GM21360 (cell line): Measurements from ENCODE around the gene LYSMD1.
A peak's percentile ranks its signal among the peaks of the same experiment; 100 is the strongest.

ENCODE experiments used
- ATAC-seq: cut with Tn5 transposase; IDR thresholded peaks from one replicate; pipeline ENCODE4 v1.9.1; 2021; ENCODE audit warnings: mild to moderate bottlenecking, moderate library complexity; ENCODE audit not compliant: unreplicated experiment

The LYSMD1 gene

DNA sequence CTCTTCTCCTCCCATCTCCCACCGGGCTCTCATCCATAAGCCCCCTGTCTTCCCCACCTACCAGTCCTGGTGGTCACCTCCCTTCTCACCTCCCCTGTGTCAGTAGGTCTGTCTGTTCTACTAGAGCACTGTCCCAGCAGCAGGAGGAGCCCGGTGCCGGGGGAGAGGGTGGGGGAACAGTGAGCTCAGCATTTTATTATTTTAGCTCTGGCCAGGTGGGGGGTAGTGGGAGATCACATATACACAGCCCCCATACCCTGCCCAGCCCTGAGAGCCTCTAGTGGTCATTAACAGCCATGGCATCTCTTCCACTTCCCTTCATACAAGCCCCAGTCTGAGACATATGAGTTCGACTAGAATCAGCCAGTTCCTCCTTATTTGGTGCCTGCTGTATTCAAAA lies 10.2 kb upstream of the LYSMD1 start, which contains the start of gene TMOD4:
TMOD4 (minus strand) TSS at position 119 of the 400 bp plus-strand sequence. CDS start 1,106 bp downstream, outside the sequence.
- no peak for ATAC-seq

DNA sequence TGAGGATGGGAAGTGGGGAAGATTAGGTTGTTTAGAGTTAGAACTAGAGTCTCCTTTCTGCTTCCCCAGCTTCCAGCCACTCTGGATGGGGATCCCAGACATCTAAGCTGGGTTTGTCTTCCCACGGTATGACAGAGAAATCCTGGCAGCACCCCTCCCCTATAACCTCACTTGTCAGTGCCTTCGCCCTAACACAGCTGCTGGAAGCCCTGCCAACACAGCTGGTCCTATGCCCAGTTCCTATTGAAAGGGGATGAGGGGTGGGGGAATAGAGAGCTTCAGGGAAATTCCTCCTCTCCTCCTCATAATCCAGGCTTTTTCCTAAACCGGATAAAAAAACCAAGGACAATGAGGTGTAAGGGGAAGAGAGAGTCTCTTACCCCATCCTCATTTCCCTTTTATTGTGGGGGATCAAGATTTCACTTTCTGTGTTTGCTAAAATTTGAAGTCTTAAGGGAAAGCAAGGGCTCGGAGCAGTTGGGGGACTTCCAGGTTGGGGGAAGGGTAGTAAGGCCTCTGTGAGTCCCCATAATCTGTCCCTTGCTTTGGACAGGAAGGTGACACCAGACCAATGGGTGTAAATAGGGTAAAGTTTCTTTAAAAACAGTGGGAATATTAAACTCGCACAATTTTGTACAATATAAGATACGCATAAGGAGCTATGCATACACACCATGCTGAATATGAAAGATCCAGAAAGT lies 9.5 kb upstream of the LYSMD1 start:
- no peak for ATAC-seq

DNA sequence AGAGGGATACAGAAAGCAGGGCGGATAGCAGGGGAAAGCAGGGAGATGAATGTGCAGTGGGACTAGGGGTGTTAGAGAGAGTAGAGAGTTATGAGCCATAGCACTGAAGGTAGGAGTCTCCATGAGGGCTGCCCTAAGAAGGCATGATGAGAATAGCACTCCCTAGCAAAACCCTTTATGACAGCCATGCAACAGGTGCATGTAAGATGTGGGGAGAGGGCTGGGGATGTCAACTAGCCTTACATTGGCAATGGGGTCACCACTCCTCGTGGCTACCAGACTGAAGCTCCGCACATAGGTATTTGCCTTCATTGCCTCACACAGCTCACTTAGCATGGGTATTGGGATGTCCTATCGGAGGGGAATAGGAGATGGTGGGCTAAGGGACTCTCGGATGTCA lies 5.5 kb upstream of the LYSMD1 start:
- ATAC-seq, result no peak

DNA sequence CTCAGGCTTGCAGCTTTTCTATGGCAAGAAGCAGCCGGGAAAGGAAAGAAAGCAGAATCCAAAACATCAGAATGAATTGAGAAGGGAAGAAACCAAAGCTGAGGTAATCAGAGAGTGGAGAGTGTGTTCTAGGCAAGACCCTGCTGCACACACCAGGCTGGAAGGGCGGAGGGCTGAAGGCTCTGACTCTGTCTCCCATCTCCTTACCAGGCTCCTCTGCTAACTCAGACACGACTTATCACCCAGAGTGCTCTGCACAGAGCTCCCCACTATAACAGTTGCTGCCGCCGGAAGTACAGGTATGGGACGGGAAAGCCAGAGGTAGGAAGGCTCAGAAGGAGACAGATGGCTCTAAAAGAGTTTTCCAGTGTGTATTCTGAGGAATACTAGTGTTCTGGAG lies 1.4 kb upstream of the LYSMD1 start:
- ATAC-seq, result no peak

DNA sequence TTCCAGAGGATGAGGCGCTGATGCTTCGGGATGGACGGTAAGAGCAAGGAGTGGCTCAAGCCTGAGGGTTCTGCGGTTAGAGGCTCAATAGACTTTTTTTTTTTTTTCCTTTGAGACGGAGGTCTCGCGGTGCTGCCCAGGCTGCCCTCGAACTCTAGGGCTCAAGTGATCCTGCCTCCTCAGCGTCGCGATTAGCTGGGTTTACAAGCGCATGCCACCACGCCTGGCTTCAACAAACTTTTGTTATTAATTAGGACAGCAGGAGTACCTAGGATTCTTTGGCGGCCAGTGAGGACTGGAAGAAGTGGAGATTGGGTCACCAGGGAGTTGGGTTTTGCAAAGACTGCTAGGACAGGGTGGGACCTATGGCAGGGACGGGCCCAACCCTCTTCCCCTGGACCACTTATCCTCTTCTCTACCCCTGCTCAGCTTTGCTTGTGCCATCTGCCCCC lies 829 bp upstream of the LYSMD1 start:
- ATAC-seq, result no peak

DNA sequence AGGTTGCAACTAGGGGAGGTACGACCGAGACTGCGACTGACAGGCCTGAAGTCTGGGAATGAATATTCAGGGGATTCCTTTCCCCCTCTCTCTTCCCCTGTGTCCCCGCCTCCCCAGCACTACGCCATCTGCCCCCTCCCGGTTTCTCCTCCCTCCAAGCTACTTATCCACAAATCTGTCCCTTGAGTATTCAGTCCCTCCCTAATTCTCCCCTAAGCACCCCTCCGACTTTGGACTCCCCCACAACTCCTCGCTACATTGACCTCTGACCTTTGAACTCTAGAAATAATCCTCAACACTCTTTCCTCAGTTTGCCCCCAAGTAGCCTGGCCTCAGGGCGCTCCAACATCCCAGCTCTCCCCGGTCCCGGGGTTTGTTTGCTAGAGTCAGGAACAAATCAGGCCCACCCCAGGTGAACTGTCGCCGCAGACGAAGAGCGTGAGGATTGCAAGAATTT lies 393 bp downstream of the LYSMD1 start:
- ATAC-seq, result no peak

DNA sequence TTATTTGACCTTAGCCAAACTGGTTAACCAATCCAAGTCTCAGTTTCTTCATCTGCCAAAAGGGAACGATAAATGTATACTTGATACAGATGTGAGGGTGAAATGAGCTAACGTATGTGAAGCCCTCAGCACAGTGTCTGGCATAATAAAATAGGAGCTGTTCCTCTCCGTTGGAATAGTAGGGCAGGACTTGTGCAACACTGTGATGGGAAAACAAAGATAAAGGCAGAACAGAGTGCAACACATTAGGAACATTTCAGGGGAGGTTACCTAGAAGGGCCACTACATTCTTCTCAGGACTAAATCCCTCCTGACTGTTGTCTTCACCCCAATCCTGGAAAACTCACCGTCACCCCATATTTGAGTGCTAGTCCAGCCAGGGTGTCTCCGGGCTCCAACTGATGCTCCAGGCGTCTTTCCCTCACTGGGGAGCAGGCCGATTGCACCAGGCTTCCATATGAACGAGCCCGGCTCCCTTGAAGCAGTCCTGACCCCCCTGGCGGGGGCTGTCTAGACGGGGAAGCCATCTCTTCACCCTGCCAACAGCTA lies 896 bp downstream of the LYSMD1 start:
- ATAC-seq, result no peak

DNA sequence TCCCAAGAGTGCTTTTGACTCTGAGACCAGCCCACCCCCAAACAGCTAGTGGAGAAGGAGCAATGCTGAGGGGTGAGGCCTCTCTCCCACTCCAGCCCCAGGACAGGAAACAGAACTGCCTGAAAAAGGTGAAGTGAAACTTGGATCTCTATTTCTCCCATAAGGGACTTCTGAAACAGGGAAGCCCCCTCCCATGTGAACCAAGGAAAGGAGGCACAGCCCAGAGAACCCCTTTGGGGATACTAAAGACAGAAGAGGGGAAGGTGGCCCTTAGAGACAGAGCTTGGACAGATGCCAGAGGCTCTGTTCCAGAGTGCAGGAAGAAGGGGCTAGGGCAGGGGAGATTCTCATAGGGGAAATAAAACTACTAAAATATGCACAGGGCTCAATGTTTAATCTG lies 6.3 kb downstream of the LYSMD1 start:
- no peak for ATAC-seq

DNA sequence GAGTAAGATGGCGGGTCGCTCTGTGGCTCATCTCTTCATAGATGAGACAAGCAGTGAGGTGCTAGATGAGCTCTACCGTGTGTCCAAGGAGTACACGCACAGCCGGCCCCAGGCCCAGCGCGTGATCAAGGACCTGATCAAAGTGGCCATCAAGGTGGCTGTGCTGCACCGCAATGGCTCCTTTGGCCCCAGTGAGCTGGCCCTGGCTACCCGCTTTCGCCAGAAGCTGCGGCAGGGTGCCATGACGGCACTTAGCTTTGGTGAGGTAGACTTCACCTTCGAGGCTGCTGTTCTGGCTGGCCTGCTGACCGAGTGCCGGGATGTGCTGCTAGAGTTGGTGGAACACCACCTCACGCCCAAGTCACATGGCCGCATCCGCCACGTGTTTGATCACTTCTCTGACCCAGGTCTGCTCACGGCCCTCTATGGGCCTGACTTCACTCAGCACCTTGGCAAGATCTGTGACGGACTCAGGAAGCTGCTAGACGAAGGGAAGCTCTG lies 6.9 kb downstream of the LYSMD1 start:
- no peak for ATAC-seq

DNA sequence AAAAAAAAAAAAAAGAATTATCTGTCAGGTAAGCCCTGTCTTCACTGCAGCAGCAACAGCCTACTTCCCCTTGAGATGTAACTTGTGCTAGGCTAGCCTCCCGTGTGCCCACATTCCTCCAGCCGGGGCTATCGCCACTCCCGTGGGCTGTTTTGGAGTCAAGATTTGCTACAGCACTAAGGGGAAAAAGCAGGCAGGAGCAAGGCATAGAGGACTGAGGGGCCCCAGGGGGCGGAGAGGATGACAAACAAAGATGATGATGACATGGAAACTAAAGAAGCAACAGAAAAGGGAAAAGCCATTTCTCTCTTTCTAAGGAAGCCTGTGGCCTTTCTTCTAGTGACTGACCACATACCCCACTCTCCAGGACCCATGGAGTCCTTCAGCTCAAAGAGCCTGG lies 7.4 kb downstream of the LYSMD1 start:
- no peak for ATAC-seq

DNA sequence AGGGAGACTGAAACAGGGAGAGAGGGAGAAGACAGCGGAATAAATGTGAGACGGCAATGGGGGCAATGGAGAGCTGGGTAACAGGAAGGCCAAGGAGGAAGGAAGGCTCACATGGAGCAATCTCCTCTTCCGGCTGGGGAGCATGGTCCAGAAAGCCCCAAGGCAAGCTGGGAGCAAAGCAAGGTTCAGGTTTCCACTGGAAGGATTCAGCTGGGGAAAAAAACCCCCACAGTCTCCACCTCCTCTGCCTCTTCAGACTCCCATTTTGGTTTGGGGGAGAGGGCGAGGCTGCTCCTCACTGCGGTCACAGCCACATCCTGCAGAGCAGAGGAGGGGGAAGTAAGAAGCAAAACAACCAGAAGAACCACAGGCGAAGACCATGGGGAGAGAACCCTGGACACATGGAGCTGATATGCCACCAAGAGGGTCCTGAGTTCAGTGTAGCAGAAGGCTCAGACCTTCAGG lies 8.6 kb downstream of the LYSMD1 start:
- ATAC-seq, result peak; percentile 16

DNA sequence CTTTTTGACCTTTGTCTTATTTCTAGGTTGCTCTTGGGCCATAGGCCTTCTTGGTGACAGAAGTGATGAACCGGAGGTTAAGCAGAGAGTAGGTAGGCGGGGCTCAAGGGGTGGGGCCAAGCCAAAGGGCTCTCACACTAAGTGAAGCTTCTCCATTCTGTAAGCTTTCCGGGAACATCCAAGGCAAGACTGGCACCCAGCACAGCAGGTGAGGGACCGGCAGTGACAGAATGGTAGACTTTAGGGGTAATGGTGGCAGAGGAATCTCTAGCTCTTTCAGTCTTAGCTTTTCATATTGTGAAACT lies 9.2 kb downstream of the LYSMD1 start, which contains the start of gene TNFAIP8L2:
TNFAIP8L2 (plus strand) TSS at position 135 of the 305 bp plus-strand sequence. CDS start 2,049 bp downstream, outside the sequence.
- ATAC-seq, result peak; percentile 70

DNA sequence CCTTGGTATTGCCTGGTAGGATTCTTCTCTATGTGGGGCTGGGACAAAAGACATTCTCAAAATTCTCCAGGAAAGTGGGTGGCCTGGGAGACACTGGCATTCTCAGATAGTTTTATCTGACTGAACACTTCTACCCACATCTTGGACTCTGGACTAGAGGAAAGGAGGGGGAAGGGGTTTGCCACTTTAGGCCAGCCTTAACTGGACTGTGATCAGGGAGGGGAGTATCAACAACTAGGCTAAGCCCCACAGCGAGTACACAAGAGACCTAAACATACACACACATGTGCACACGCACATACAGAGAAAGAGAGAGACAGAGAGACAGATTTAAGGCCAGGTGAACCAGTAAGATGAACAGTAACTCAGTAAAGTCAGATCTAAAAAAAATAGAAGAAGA lies 18.0 kb downstream of the LYSMD1 start:
- no peak for ATAC-seq

DNA sequence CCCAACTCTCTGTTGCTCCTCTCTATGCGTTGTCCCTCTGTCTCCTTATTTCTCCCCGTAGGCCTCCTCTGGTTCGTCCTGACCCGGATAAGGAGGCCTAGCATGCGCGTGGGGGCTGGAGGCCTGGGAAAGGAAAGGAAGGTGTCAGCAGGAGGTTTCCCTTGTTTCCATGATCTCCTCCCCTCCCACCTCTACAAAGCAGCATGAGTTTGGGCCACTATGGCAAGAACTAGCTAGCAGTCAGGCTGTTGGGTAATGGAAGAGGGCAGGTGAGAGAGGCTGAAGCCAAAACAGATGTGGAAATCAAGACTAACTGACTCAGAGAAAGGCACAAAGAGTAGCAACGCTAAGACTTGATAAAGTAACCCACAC lies 18.6 kb downstream of the LYSMD1 start:
- ATAC-seq, result no peak

DNA sequence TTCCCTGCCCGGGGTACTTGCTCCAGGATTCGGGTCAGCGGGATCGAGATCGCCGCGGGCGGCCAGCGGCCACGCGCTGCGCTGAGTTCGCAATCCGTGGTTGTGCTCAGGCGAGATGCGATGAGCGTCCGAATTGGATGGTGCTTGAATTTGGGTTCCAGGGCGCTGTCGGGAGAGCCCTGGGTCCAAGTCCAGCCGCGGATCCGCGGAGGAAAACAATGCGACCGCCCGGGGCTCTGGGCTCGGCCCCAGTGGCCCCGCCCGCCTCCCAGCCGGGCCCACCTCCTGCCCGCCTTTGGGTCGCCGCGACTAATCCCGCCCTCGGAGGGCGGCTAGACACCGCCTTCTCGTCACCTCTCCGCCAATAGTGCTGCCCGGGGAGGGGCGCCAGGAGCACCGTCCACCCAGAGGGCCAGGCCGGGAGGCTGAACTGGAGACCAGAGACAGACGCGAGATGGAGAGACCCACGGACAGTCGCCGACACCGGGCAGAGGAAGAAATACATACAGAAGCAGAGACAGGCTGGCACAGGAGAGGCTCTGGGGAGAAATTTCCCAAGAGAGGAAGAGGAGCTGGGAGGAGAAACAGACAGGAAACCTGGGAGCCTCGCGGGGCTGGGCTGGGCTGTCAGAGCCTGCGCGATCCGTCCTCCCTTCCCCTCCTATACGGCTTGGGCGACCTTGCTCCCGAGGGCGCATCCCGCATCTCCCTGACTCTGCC lies 19.1 kb downstream of the LYSMD1 start, which contains the start of gene SEMA6C:
SEMA6C (minus strand) TSS at position 220 of the 720 bp plus-strand sequence. CDS start 4,010 bp downstream, outside the sequence.
- ATAC-seq, result peak; percentile 90

DNA sequence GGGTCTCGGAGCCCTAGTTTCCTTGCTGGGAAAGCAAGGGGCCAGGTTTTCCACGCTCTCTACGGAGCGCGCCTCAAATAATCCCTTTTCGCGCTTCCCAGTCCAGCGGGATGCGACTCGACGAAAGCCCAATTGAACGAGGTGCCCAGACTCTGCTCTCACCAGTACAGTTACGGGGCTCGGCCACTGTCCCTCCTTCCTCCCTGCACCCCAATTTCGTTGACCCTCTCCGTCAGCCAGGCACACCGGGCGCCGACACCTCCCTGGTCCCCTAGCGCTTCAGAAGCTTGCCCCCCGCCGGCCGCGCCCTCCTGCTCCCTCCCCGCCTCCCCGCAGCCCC lies 19.7 kb downstream of the LYSMD1 start:
- ATAC-seq, result no peak

DNA sequence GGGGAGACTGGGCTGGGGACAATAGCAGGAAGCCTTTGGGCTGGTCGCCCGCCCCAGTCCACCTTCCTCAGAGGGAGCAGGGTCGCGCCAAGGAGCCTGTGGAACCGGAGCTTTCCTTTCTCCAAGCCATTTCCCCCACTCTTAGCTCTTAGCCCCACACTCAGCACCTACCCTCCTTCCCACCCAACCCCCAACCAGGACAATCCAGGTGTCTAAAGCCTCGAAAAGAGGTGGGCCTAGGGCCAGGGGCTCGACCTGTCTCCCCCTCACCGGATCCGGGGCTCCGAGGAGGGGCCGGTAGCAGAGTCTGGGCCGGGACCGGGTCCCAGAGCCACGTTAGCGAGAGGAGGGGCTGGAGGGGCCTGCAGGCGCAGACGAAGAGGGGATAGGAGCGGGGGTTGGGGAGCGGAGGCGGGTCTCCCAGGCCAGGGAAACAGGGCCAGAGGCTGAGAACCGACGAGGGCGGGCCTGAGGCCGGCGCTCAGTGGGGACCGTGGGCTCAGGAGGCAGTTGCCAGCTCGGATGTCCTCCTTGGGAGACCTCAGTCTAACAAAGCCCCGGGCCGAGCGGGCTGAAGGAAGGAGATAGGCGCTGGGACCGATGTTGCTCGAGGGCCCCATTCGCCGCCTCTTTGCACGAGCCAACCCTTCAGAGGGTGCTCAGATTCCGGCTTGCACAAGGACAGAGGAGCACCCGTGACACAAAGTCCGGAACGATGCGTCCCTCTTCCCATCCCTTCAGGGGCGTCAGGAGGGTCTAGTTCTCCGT lies 20.2 kb downstream of the LYSMD1 start:
- ATAC-seq, result no peak

DNA sequence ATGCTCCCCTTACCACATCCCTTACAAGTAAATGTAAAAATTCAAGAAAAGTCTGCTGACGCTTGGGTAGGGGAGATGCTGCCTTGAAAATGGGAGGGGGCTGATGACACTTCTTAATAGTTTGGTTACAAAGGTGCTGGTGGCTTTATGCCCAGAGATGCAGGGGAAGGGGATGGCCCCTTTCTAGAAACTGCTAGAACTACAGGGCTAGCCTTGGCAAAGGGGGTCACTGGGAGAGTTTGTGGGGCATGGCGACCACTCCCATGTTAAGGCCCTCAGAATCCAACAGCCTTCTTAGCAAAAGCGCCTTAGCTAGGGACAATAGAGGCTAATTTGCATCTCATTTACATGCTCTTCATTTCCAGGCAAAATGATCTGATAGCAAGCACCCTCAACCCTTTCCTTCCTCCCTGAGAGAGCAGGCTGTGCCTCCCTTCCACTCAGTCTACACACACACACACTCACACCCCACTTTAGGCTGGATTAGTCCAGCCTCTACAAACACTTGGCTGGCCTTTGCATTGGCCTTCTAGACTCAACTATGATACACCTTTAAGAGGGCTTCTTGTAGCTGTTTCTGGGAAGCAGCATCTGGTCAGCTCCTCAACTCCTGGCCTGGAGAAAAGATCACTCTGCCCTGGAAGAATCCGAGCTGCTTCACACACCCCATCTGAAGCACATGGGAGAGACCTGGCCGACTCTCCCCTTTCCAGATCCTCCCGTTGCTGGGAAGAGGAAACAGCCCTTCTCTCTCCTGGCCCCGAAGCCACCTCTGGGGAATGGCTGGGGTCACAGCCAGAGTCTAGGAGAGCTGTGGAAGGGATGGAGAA lies 21.0 kb downstream of the LYSMD1 start:
- no peak for ATAC-seq

DNA sequence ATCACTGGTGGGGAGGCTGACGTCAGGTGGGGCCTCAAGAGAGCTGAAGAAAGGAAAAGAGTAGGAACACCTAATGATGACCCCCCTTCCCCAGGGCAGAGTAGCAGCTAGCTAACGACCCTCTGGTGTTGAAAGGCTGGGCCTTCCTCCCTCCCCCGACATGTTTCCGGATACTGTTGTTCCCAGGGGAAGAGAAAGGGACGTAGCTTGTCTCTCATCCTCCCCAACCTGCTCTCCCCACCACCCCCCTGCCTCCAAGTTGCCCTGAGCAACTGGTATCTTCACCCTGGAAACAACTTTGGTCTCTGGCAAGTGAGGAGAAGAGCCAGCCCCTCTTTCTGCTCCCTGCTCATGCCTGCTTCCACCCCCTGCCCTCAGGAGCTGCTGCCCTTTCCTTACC lies 21.7 kb downstream of the LYSMD1 start:
- no peak for ATAC-seq

DNA sequence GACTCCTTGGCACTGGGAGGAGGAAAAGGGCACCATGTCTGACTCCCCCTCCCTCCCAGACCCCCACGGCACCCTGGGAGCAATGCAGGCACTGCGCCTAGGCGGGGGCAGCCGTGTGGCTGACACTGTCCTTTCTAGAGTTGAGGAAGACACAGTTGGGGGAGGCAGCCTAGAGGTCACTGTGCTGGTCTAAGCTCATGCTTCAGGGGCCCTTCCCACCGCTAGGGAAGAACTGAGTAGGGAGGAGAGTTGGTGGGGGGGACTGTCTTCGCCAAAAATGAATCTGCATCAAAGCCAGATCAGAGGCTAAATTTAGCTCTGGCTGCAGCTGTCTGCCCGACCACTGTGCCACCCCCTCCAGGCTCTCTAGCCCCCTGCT lies 22.7 kb downstream of the LYSMD1 start:
- ATAC-seq, result no peak
